HCEC 1CT (cell line): Measurements from ENCODE around the gene STRA8.

Source experiments
- DNase-seq: peaks from one replicate; pipeline ENCODE4 v3.0.0-alpha.2; 2017

STRA8 gene

GRCh38 chr7:135233570-135233969 is at the start of gene STRA8:
TSS of gene STRA8 (plus strand) at chr7:135233838. CDS start at chr7:135240525, 6,687 bp downstream.
- no peak for DNase-seq

- DNase-seq, result no peak
Observed at GRCh38 chr7:135184254-135184841, 49.3 kb upstream of the STRA8 start.

GRCh38 chr7:135185471-135186260 is 48.0 kb upstream of the STRA8 start:
- DNase-seq, result no peak

GRCh38 chr7:135186261-135186540 is 47.4 kb upstream of the STRA8 start:
- DNase-seq, result no peak

GRCh38 chr7:135186841-135187253 is 46.8 kb upstream of the STRA8 start:
- no peak for DNase-seq

GRCh38 chr7:135188298-135188984 is 45.2 kb upstream of the STRA8 start:
- DNase-seq, result peak; percentile 14

GRCh38 chr7:135189221-135189662 is 44.4 kb upstream of the STRA8 start:
- no peak for DNase-seq

- no peak for DNase-seq
Observed at GRCh38 chr7:135189961-135190360, 43.7 kb upstream of the STRA8 start.

- DNase-seq, result no peak
Observed at GRCh38 chr7:135190703-135191102, 42.9 kb upstream of the STRA8 start.

- DNase-seq, result no peak
Observed at GRCh38 chr7:135192914-135193536, 40.6 kb upstream of the STRA8 start.

GRCh38 chr7:135193615-135194081 is 40.0 kb upstream of the STRA8 start:
- peak; percentile 56 for DNase-seq

- no peak for DNase-seq
Observed at GRCh38 chr7:135194494-135195095, 39.0 kb upstream of the STRA8 start.

GRCh38 chr7:135195156-135195555 is 38.5 kb upstream of the STRA8 start:
- DNase-seq, result no peak

- no peak for DNase-seq
Observed at GRCh38 chr7:135195968-135196629, 37.5 kb upstream of the STRA8 start.

- no peak for DNase-seq
Observed at GRCh38 chr7:135197343-135197742, 36.3 kb upstream of the STRA8 start.

GRCh38 chr7:135197906-135198655 is 35.6 kb upstream of the STRA8 start:
- DNase-seq, result no peak

GRCh38 chr7:135199439-135199838 is 34.2 kb upstream of the STRA8 start:
- no peak for DNase-seq

- no peak for DNase-seq
Observed at GRCh38 chr7:135200821-135201331, 32.8 kb upstream of the STRA8 start.

- DNase-seq, result no peak
Observed at GRCh38 chr7:135201350-135201749, 32.3 kb upstream of the STRA8 start.

GRCh38 chr7:135204341-135204749 is 29.3 kb upstream of the STRA8 start:
- no peak for DNase-seq

GRCh38 chr7:135204876-135205275 is 28.8 kb upstream of the STRA8 start:
- DNase-seq, result no peak

GRCh38 chr7:135205850-135206249 is 27.8 kb upstream of the STRA8 start:
- no peak for DNase-seq
